HFFc6 (cell line): ENCODE data around the gene MCRS1. TPM values are rescaled to one million over a fixed set of nuclear protein-coding genes. Genes with fewer than 3 reads are reported as not detected.
"Not testable (repeated sequence)": the region's sequence is repeated elsewhere in the genome, so short reads cannot be mapped to it uniquely, and the experiment has no call there.

Experiments used
- DNase-seq: peaks from one replicate; pipeline ENCODE4 v3.0.0-alpha.2; 2018
- H3K27ac Mint-ChIP-seq: 2 replicates; pipeline ENCODE4 v1.8.0; 2020; ENCODE audit warnings: mild to moderate bottlenecking, mixed read lengths
- H3K27me3 Mint-ChIP-seq: 2 replicates; pipeline ENCODE4 v1.8.0; 2021; ENCODE audit warnings: mild to moderate bottlenecking, moderate library complexity, mixed read lengths; ENCODE audit not compliant: insufficient read depth
- H3K36me3 Mint-ChIP-seq: 2 replicates; pipeline ENCODE4 v1.8.0; 2021; ENCODE audit warnings: low read depth, mixed read lengths
- H3K4me1 Mint-ChIP-seq: 2 replicates; pipeline ENCODE4 v1.8.0; 2020; ENCODE audit warnings: low read depth, mixed read lengths
- H3K4me3 Mint-ChIP-seq: 2 replicates; pipeline ENCODE4 v1.8.0; 2020; ENCODE audit warnings: mild to moderate bottlenecking, moderate library complexity, mixed read lengths
- H3K9me3 Mint-ChIP-seq: 2 replicates; pipeline ENCODE4 v1.8.0; 2020; ENCODE audit warnings: mild to moderate bottlenecking, mixed read lengths
- long read RNA-seq: library from polyadenylated mRNA; unstranded; transcript quantifications from one replicate; pipeline ENCODE4 v2.0.0, GENCODE V29; 2019
- total RNA-seq, 6 experiments: library from RNA; stranded (reverse); fragmentation: NEBNext Ultra II Directional; extraction: Animal tissue kit (Norgen Biotek cat#: 25700); gene quantifications; 2 replicates in 1 of 6; 3 replicates in 5 of 6; pipeline ENCODE4 v1.2.3, GENCODE V29; 2021
- TF ChIP-seq, protein P1 (sequence below): fragments of 200-600 bp; sonication (generic); IDR thresholded peaks from 2 replicates; pipeline ENCODE4 v1.5.0; 2021; ENCODE audit warnings: antibody characterized with exemption, mild to moderate bottlenecking

The MCRS1 gene, protein sequence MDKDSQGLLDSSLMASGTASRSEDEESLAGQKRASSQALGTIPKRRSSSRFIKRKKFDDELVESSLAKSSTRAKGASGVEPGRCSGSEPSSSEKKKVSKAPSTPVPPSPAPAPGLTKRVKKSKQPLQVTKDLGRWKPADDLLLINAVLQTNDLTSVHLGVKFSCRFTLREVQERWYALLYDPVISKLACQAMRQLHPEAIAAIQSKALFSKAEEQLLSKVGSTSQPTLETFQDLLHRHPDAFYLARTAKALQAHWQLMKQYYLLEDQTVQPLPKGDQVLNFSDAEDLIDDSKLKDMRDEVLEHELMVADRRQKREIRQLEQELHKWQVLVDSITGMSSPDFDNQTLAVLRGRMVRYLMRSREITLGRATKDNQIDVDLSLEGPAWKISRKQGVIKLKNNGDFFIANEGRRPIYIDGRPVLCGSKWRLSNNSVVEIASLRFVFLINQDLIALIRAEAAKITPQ
- total RNA-seq, result 10 to 100 TPM; 46.2 to 59.8 (median 55.4) TPM
- long read RNA-seq, transcript MCRS1-201 (15 exons, 1,928 nt), result major isoform, 70 of 92 reads
- long read RNA-seq, partial matches to known transcripts, result 12 of 92 reads
- long read RNA-seq, other reads (novel, unspliced or antisense), result 9 of 92 reads

DNA sequence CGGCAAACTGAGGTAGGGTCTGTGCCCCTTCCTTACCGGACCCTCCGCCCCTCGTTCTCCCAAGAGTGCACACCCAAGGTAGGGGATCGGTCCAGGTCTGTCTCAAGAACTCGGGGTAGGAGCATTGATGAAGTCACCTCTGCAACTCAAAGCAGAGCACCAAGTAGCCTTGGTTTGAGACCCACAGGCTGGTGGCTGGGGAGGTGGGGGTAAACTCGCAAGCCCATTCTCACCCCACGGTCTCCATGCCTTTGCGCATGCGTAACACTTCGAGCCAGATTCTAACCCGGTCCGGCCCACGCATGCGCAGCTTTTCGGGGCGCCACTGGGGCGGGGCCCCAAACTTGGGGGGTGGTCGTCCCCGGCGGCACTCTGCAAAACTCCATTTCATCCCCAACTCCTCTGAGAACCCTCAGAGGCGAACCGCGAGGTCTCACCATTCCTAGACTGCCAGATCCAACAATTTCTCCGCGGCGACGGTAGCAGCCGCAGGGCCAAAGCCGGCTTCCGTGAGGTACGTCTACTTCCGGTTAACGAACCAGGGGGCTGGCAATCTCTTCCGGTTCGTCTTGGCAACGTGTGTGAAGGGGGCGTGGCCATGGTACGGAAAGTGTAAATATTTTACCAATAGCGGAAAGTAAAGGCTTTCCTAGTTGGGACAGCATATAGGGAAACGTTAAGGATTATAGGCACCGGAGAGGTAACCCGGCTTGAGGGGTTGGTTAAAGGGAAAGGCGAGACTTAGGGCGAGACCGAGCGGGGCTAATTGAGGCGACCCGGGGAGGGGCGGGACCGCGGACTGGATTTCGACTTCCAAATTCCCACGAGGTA is at the start of gene MCRS1:
MCRS1 (minus strand) TSS at position 532 of the 831 bp plus-strand sequence. CDS start 1,411 bp downstream, outside the sequence.
- Mint-ChIP-seq H3K27me3 (peaks cover 2% of the 10 kb centered on the region; the same call in 1 of the 2 replicates), H3K36me3 (peaks cover 12% of the 10 kb centered on the region; the same call in 1 of the 2 replicates), H3K4me3 (peak within 1 kb of the TSS; percentile 98), H3K9me3 (no peaks in the 10 kb centered on the region), H3K4me1 (peaks cover 12% of the 10 kb centered on the region), H3K27ac (peak within 1 kb of the TSS; percentile 99)
- TF ChIP-seq, protein P1, sequence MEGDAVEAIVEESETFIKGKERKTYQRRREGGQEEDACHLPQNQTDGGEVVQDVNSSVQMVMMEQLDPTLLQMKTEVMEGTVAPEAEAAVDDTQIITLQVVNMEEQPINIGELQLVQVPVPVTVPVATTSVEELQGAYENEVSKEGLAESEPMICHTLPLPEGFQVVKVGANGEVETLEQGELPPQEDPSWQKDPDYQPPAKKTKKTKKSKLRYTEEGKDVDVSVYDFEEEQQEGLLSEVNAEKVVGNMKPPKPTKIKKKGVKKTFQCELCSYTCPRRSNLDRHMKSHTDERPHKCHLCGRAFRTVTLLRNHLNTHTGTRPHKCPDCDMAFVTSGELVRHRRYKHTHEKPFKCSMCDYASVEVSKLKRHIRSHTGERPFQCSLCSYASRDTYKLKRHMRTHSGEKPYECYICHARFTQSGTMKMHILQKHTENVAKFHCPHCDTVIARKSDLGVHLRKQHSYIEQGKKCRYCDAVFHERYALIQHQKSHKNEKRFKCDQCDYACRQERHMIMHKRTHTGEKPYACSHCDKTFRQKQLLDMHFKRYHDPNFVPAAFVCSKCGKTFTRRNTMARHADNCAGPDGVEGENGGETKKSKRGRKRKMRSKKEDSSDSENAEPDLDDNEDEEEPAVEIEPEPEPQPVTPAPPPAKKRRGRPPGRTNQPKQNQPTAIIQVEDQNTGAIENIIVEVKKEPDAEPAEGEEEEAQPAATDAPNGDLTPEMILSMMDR, result no peak
- DNase-seq, result peak; percentile 85

DNA sequence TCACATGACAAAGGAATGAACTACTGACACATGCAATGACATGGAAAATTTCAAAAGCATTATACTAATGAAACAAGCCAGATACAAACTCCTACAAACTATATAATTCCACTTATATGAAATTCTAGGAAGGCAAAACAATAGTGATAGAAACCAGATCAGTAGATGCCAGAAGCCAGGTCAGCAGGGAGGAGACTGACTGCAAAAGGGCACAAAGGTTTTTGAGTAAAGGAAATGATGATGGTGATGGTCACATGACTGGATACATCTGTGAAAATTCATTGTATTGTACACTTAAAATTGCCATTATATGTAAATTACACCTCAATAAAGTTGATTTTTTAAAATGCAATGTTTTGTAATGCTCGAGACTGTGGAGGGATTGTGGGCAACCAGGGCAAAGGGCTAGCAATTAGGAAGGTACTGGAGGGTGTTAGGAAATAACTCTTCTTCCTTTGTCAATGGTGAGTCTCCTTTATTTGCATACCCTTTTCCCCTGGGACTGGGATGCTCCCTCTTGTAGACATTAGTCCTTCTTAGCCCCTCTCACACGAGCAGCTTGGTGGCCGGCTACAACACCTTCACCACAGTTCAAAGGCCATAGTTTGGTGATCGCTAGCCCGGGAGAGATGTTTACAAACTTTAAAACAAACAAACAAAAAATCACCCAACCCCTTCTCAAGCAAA is 48.7 kb upstream of the MCRS1 start:
- Mint-ChIP-seq H3K4me3 (no peak overlapping the region), H3K27me3 (peaks cover 18% of the 10 kb centered on the region), H3K36me3 (peaks cover 9% of the 10 kb centered on the region; the same call in 1 of the 2 replicates), H3K27ac (no peak overlapping the region), H3K4me1 (peaks cover 24% of the 10 kb centered on the region), H3K9me3 (peaks cover 21% of the 10 kb centered on the region)
- TF ChIP-seq, protein P1, result no peak
- no peak for DNase-seq

DNA sequence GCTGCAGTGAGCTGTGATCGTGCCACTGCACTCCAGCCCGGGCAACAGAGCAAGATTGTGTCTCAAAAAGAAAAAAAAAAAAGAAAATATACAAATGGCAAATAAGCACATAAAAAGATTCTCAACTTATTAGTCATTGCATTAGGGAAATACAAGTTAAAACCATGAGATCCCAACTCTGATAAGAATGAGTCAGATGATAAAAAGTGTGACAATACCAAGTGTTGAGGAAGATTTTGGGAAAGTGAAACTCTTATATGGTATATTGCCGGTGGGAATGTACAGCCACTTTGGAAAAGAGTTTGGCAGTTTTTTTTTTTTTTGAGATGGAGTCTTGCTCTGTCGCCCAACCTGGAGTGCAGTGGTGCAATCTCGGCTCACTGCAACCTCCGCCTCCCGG is 47.8 kb upstream of the MCRS1 start:
- H3K4me1 Mint-ChIP-seq, result peaks cover 14% of the 10 kb centered on the region
- H3K9me3 Mint-ChIP-seq, result peaks cover 21% of the 10 kb centered on the region
- TF ChIP-seq, protein P1, result no peak
- peak; percentile 82 for DNase-seq
- no peak overlapping the region for H3K4me3 Mint-ChIP-seq
- peaks cover 9% of the 10 kb centered on the region; the same call in 1 of the 2 replicates for H3K36me3 Mint-ChIP-seq
- peaks cover 18% of the 10 kb centered on the region for H3K27me3 Mint-ChIP-seq
- no peak overlapping the region; the same call in 1 of the 2 replicates for H3K27ac Mint-ChIP-seq

DNA sequence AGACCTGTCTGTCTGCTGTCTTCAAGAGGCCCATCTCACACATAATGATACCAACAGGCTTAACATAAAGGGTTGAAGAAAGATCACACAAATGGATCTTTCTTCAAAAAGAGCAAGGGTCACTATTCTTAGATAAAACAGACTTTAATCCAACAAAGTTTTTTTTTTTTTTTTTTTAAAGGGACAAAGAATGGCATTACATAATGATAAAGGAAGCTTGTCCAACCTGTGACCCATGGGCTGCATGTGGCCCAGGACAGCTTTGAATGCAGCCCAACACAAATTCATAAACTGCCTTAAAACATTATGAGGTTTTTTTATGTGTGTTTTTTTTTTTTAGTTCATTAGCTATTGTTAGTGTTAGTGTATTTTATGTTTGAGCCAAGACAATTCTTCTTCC is 44.3 kb upstream of the MCRS1 start:
- no peak for DNase-seq
- Mint-ChIP-seq H3K27ac (no peak overlapping the region), H3K4me1 (peaks cover 14% of the 10 kb centered on the region), H3K4me3 (no peak overlapping the region), H3K36me3 (peaks cover 9% of the 10 kb centered on the region; the same call in 1 of the 2 replicates), H3K9me3 (peaks cover 21% of the 10 kb centered on the region), H3K27me3 (peaks cover 6% of the 10 kb centered on the region)
- TF ChIP-seq, protein P1, result no peak

DNA sequence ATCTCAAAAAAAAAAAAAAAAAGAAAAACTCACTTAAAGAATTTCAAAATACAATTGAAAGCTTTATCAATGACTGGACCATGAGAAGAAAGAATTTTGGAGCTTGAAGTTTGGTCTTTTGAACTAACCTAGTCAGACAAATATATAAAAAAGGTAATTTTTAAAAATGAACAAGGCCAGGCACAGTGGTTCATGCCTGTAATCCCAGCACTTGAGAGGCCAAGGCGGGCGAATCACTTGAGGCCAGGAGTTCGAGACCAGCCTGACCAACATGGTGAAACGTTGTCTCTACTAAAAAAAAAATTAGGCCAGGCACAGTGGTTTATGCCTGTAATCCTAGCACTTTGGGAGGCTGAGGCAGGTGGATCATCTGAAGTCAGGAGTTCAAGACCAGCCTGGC is 42.8 kb upstream of the MCRS1 start:
- not testable (repeated sequence) for DNase-seq, H3K4me3 Mint-ChIP-seq, H3K36me3 Mint-ChIP-seq, H3K27me3 Mint-ChIP-seq, H3K9me3 Mint-ChIP-seq, H3K27ac Mint-ChIP-seq
- peaks cover 14% of the 10 kb centered on the region for H3K4me1 Mint-ChIP-seq
